ENCODE results near the gene ASH1L.

GRCh38 chr1:155466617-155466972 is 96.0 kb downstream of the ASH1L start:
- TF ChIP-seq CTCF (IDR thresholded peaks at IDR 0.05) (no peak), POLR2AphosphoS5 (IDR thresholded peaks at IDR 0.05) (no peak), POLR2A (IDR thresholded peaks at IDR 0.05; ENCODE audit: low read depth) (no peak), EP300 (IDR thresholded peaks at IDR 0.05) (no peak)
